ENCODE measurements around the gene SLC34A1. TPM values are rescaled to one million over a fixed set of nuclear protein-coding genes. Genes with fewer than 3 reads are reported as not detected.
A peak's percentile ranks its signal among the peaks of the same experiment; 100 is the strongest.

Gene SLC34A1
- total and polyA plus RNA-seq, 8 donors: not detected

DNA sequence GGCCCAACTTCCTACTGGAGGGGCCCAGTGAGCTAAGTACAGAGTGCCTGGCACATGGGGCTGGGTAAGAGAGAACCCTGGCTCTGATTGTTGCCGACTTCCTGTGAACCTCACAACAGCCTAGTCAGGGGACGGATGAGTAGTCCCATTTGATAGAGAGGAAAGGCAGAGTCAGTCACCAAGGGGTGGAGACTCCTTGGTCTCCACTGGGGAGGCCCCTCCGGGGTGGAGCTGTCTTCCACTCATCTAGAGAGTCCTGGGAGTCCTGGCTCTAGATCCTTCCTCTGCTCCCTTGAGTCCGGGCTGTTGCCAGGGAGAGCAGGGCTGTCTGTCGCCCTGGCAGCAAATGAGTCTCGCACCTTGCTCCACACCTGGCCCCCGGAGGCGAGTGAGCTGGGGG lies 50.2 kb downstream of the SLC34A1 start:
- Histone ChIP-seq H3K36me3 (peaks cover 2 to 33% (median 9%) of the 10 kb centered on the region in 3 donors), H3K27ac (no peak overlapping the region), H3K9me3 (no peaks in the 10 kb centered on the region), H3K27me3 (no peaks in the 10 kb centered on the region), H3K4me3 (no peak overlapping the region), H3K4me1 (no peaks in the 10 kb centered on the region)
- intact Hi-C loops (cut with DNase I): no loop called here
- DNase-seq: peak in 2 of 6 donors; percentile 46 to 50
- TF ChIP-seq, protein P1, sequence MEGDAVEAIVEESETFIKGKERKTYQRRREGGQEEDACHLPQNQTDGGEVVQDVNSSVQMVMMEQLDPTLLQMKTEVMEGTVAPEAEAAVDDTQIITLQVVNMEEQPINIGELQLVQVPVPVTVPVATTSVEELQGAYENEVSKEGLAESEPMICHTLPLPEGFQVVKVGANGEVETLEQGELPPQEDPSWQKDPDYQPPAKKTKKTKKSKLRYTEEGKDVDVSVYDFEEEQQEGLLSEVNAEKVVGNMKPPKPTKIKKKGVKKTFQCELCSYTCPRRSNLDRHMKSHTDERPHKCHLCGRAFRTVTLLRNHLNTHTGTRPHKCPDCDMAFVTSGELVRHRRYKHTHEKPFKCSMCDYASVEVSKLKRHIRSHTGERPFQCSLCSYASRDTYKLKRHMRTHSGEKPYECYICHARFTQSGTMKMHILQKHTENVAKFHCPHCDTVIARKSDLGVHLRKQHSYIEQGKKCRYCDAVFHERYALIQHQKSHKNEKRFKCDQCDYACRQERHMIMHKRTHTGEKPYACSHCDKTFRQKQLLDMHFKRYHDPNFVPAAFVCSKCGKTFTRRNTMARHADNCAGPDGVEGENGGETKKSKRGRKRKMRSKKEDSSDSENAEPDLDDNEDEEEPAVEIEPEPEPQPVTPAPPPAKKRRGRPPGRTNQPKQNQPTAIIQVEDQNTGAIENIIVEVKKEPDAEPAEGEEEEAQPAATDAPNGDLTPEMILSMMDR (IDR thresholded peaks at IDR 0.05): no peak
- 87 to 95% methylated on average over 8 of the region's 8 CpGs for WGBS, 2 donors
- FAIRE-seq: no peak
- ATAC-seq: peak in 2 of 4 donors; percentile 23 to 33

DNA sequence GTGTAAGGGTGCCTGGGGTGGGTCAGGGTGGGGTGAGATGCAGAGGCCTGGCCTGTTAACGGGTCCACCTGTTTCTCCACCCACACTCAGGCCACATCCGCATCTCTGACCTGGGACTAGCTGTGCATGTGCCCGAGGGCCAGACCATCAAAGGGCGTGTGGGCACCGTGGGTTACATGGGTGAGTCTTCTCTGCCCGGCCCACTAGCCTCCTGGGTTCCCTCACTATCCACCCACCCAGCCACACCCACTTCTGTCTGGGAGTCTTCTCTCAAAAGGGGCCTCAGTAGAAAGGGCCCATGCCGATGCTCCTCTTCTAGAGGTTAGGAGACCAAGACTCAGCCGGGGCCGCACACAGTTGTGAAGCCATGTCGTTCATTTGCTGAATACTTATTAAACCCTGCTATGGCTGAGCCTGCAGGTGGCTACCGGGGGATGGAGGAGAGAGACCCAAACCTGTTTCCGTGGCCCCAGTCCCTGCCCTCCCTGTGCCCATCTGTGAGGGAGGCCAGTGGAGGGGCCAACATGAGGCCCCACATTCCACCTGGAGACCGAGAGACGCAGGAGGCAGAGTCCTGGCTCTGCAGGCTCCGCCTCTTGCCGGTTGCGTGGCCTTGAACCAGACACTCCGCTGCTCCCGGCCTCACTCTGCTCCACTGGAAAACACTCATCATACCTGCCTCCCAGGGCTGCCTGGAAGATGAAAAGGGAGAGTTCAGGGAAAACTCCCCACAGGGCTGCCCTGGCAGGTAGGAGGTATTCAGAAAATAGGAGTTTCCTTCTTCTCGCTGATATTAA lies 50.9 kb downstream of the SLC34A1 start:
- Histone ChIP-seq H3K4me1 (no peaks in the 10 kb centered on the region), H3K9me3 (no peaks in the 10 kb centered on the region), H3K27me3 (no peaks in the 10 kb centered on the region), H3K27ac (no peak overlapping the region), H3K4me3 (no peak overlapping the region), H3K36me3 (peaks cover 2 to 33% (median 9%) of the 10 kb centered on the region in 3 donors)
- TF ChIP-seq, protein P1 (IDR thresholded peaks at IDR 0.05): no peak
- intact Hi-C loops (cut with DNase I): no loop called here
- ATAC-seq: no peak
- no peak for DNase-seq
- FAIRE-seq: no peak
- 91% methylated on average over 20 of the region's 20 CpGs for WGBS, 2 donors

DNA sequence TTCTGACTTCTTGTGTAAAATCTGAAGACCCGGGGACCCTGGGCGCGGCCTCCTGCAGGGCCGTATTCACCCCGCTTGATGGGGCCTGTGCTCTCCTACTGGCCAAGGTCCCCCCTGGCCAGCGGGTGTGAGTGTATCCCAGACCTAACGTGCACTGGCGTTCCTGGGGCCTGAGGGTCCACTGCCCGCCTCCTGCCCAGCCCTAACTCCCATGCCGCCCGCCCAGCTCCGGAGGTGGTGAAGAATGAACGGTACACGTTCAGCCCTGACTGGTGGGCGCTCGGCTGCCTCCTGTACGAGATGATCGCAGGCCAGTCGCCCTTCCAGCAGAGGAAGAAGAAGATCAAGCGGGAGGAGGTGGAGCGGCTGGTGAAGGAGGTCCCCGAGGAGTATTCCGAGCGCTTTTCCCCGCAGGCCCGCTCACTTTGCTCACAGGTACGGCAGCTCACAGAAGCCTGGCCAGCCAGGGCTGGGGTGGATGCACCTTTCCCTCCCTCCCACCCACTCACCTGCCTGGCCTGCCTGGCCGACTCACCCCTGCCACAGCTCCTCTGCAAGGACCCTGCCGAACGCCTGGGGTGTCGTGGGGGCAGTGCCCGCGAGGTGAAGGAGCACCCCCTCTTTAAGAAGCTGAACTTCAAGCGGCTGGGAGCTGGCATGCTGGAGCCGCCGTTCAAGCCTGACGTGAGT lies 51.8 kb downstream of the SLC34A1 start:
- Histone ChIP-seq H3K27me3 (no peaks in the 10 kb centered on the region), H3K27ac (no peak overlapping the region), H3K36me3 (peaks cover 2 to 33% (median 9%) of the 10 kb centered on the region in 3 donors), H3K4me1 (no peaks in the 10 kb centered on the region), H3K9me3 (no peaks in the 10 kb centered on the region), H3K4me3 (no peak overlapping the region)
- intact Hi-C loops (cut with DNase I): no loop called here
- DNase-seq (peak in 3 of 6 donors; percentile 13 to 65 (median 38)), FAIRE-seq (no peak), ATAC-seq (no peak)
- 94 to 95% methylated on average over 37 of the region's 37 CpGs for WGBS, 2 donors
- TF ChIP-seq, protein P1 (IDR thresholded peaks at IDR 0.05): no peak

DNA sequence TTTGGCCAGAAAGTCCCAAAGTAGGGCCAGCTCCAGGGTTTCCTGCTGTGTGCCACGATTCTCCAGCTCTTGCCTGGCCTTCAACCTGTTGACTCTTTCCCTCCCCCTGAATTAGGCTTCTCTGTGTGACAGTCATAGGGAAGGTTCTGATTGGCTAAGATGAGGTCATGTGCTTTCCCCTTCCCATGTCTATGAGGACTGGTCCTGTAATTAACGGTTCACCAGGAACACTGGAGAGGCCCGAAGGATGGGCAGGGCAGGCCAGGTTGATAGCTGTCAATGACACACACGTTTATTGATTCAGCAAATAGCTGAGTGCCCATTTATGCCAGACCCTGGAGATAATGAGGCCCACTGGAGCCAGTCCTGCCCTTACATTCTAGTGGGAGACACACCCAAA lies 53.4 kb downstream of the SLC34A1 start:
- TF ChIP-seq, protein P1 (IDR thresholded peaks at IDR 0.05): no peak
- H3K36me3 ChIP-seq: peaks cover under 1 to 28% (median 9%) of the 10 kb centered on the region in 3 donors
- 67 to 68% methylated on average over 4 of the region's 4 CpGs for WGBS, 2 donors

More for the DNA sequence above, 53.4 kb downstream of the SLC34A1 start:
- intact Hi-C loops (cut with DNase I): no loop called here
- Histone ChIP-seq H3K9me3 (no peaks in the 10 kb centered on the region), H3K27me3 (no peaks in the 10 kb centered on the region), H3K27ac (no peak overlapping the region), H3K4me3 (no peak overlapping the region), H3K4me1 (no peaks in the 10 kb centered on the region)
- DNase-seq (no peak), FAIRE-seq (no peak), ATAC-seq (no peak)

Measured in pancreas (tissue), 10 donors.